ENCODE data around the gene TAF1C.

DNA sequence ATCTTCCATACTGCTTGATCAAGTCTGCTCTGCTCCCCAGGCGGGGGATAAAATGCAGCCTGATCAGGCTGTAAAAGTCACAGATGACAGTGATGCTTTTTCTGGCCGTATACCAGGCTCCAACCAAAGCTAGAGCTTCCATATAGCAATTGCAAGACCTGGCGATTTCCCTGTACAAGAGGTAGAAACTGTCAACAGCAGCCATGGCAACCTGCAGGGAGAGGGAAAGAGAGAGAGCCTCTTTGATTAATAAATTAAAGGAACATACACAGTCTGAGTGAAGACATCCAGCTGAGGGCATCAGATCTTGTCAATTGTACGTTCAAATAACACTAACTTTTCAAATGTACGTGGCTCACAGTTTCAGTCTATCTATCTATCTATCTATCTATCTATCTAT lies 55.7 kb downstream of the TAF1C start:
- TF ChIP-seq, protein P1, sequence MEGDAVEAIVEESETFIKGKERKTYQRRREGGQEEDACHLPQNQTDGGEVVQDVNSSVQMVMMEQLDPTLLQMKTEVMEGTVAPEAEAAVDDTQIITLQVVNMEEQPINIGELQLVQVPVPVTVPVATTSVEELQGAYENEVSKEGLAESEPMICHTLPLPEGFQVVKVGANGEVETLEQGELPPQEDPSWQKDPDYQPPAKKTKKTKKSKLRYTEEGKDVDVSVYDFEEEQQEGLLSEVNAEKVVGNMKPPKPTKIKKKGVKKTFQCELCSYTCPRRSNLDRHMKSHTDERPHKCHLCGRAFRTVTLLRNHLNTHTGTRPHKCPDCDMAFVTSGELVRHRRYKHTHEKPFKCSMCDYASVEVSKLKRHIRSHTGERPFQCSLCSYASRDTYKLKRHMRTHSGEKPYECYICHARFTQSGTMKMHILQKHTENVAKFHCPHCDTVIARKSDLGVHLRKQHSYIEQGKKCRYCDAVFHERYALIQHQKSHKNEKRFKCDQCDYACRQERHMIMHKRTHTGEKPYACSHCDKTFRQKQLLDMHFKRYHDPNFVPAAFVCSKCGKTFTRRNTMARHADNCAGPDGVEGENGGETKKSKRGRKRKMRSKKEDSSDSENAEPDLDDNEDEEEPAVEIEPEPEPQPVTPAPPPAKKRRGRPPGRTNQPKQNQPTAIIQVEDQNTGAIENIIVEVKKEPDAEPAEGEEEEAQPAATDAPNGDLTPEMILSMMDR (IDR thresholded peaks at IDR 0.05) = no peak
- TF ChIP-seq POLR2AphosphoS5 (IDR thresholded peaks at IDR 0.05; ENCODE audit: low read depth, low read length) = no peak
- TF ChIP-seq, protein P2, sequence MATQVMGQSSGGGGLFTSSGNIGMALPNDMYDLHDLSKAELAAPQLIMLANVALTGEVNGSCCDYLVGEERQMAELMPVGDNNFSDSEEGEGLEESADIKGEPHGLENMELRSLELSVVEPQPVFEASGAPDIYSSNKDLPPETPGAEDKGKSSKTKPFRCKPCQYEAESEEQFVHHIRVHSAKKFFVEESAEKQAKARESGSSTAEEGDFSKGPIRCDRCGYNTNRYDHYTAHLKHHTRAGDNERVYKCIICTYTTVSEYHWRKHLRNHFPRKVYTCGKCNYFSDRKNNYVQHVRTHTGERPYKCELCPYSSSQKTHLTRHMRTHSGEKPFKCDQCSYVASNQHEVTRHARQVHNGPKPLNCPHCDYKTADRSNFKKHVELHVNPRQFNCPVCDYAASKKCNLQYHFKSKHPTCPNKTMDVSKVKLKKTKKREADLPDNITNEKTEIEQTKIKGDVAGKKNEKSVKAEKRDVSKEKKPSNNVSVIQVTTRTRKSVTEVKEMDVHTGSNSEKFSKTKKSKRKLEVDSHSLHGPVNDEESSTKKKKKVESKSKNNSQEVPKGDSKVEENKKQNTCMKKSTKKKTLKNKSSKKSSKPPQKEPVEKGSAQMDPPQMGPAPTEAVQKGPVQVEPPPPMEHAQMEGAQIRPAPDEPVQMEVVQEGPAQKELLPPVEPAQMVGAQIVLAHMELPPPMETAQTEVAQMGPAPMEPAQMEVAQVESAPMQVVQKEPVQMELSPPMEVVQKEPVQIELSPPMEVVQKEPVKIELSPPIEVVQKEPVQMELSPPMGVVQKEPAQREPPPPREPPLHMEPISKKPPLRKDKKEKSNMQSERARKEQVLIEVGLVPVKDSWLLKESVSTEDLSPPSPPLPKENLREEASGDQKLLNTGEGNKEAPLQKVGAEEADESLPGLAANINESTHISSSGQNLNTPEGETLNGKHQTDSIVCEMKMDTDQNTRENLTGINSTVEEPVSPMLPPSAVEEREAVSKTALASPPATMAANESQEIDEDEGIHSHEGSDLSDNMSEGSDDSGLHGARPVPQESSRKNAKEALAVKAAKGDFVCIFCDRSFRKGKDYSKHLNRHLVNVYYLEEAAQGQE (IDR thresholded peaks at IDR 0.05; ENCODE audit: insufficient read depth in 1 of 2, low read depth in 2 of 2, low read length in 1 of 2) = no peak
- TF ChIP-seq SIN3A (IDR thresholded peaks at IDR 0.05; ENCODE audit: borderline replicate concordance, insufficient read depth, low read depth, low read length) = no peak
